ENCODE data around the gene SLC6A13.

The SLC6A13 gene

DNA sequence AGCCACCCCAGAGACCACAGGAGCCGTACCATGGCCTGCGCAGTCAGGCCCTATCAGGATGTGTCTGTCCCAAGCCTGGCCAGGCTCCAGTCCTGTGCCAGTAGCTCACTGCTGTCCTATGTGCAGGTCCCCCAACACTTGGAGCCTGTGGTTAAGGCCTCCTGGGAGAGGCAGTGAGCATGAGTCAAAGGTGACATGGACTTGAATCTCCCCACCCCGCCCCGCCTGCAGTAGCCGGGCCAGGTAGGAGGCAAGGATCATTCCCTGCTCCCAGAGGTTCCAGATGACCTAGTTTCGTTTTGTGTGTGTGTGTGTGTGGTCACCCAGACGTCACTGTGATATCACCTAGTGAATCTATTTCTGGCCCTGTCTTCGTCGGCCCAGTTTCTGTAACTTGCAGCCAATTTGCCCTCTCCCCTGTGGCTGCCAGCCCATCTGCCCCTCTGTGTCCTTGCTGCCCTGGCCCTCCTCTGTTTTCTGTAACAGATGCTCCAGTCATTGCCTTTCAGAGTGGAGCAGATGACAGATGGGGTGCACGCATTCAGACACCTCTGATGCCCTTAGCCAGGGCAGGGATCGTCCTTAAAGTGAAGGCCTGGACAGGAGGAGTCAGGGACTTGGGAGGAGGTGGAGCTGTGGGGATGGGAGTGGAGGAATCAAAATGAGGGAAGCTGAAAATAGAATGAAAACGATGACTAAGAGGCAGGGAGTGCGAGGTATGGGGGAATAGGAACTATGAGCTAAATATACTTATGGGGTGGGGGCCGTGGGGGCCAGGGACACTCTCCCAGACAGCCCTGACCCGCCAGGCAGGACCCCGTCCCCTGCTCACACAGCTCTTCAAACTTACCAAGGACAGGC, 86.1 kb downstream of the SLC6A13 start:
- no peak for DNase-seq

DNA sequence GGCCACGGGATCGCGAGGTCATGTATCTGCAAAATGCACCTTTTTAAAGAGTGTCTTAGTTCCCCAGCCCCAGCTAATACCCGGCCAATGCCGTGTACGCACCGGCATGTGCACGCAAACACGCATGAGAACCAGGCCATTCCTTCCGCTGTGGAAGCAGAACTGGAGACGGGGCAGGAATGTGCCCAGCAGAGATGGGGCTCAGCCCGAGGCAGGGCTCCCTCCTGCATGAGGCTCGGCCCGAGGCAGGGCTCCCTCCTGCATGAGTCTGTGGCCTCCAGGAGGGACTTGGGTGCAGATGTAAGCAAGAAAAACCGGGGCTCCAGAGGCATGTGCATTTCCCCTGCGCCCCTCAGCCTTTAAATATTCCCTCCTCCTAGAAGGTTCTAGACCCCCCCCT, 86.9 kb downstream of the SLC6A13 start:
- no peak for DNase-seq

DNA sequence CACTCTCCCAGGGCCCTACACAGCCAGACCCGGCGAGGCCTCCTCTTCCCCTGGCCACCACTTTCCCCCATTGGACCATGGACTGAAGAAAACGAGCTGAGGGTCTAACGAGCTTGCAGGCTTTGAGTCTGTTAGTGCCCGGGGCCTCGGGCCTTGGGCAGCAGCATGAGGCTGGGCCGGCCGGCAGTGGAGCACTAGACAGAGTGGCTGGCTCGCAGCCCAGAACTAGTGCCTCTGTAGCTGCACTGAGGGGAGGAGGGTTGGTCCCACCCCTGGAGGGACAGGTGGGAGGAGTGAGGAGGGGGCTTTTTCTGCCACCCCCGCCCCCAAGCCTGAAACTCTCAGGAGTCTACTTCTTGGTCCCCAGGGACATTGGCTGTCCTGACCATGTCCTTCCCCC, 87.4 kb downstream of the SLC6A13 start:
- DNase-seq = no peak

DNA sequence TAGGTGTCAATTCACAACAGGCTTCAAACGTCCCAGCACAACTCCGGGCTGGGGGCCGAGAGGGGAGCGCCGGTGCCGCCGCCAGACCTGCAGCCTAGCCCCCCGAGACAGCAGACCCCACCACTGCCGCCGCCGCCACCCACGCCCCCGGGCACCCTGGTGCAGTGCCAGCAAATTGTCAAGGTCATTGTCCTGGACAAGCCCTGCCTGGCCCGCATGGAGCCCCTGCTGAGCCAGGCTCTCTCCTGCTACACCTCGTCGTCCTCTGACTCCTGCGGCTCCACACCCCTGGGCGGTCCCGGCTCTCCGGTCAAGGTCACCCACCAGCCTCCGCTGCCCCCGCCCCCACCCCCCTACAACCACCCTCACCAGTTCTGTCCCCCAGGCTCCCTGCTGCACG, 88.0 kb downstream of the SLC6A13 start:
- no peak for DNase-seq

DNA sequence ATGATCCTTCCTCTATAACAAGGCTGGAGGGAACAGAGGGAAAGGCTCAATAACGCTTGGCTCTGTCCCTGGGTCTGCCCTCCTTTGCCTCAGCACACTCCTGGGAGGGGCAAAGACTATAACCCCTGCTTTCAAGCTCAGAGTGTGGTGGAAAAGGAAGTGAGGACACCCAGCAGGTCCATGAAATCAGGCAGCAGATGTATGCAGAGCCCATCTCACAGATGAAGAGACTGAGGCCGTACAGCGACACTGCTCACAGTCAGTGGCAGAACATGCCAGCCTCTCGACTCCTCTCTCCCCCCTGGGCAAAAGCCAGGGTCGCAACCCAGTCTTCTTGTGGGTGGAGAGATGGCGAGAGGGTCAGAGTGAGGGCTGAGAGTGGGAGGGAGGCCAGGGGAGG, 88.5 kb downstream of the SLC6A13 start:
- DNase-seq = no peak

DNA sequence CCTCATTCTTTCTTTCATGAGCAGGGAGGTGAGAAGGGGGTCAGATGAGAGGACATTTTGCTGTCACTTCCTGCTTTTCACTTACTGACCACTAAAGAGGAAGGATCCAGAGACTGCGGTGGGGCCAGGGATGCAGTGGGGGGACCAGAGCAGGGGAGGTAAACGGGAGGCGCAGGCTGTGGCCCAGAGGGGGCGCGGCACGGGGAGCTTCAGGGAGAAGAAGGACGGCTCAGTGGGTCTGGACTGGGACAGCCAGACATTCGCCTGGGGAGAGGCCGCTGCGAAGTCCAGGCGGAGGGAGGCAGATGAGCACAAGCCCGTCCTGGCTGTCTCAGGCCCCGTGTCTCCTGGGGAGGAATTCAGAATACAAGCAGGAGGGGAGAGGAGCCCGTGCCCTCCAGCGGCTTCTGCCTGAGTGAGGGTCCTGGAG, 89.9 kb downstream of the SLC6A13 start:
- no peak for DNase-seq

DNA sequence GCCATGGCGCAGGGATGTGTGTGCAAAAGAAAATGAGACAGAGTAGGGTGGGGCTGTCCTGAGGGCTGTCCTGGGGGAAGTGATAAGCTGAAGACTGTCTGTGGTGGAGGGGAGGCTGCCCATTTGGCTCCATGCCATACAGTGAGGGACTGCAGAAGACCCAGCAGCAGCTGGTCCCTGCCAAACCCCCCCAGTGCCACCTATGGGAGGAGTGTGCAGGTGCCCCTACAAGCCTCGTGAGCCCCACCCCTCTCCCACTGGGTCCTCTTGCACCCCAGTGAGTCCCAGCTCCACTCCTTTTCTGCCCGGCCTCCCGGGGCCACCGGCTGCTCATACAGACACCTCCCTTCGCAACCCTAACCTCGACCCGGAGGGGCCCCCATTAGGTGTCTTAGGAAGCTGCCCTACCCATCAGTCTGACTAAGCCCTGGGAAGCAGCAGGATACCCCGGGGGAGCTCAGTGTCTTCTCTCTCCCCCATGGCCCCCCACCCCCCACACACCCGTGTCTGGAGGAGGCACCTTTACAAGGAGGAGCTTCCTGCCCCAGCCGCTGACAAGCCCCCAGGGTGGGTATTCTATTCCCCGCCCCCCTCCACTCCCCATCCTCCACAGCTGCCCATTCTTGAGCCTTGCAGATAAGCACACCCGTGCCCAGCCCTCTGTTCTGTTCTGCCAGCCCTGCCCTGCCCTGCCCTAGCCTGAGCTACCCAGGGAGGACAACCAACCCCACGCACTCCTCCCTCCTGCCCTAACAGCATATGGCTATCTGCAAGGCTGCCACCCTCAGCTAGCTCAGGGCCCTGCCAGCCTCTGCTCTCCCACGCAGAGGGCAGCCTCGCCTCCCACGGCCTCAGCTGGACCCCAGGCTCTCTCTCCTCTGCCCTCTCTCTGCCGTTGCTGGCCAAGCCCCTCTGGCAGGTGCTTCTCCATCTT, 90.6 kb downstream of the SLC6A13 start:
- DNase-seq = no peak

DNA sequence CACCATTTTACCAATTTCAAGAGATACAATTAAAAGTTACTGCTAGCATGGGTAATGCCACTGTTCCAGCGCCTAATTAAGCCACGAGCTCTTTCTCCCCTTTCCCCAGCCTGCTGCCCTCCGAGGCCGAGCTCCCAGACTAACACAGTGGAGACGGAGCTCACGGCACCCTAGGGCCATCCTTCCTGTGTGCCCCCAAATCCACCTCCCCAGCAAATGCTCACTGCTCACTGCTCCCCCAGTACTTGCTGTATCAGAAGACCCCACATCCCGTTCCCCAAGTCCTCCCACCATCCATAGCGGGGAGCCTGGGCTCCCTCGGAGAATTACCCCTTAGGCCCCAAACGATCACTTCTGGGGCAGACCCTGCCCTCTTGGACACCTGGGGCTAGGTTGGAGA, 91.4 kb downstream of the SLC6A13 start:
- DNase-seq = no peak

All from activated gamma-delta T cell (primary cell).